ENCODE data around the gene SSBP3.

The SSBP3 gene

DNA sequence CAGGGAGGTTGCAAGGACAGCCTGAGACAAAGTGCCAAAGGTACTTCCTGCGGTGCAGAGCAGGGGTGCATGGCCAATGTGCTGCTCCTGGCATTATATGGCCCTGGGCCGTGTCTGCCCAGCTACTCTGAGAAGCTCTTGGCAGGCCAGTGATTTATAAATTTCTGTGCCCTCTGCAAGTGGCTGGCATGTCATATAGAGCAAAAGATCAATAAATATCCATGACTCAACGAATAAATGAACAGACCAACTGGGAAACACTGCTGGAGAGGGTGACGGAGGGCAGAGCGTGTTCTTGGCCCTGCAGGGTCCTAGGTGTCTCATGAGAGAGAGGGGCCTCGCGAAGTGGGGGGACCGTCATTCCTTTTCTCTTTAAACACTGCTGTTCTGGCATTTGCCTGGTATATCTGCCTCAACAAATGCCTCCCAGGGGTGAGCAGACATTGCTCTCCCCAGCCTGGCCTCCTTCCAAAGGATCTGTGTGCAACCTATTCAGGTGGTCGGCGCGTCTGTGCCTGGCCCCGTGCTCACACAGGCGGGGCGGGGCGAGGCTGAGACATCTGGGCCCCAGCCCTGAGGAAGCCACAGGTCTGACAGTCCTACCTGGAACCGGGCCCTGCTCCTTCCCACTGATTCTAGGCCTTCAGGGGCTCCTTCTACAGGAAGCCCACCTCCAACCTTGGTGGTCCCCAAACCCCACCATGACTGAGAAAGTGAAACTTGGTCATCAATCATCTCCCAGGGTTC lies 123.9 kb downstream of the SSBP3 start:
- DNase-seq = no peak

DNA sequence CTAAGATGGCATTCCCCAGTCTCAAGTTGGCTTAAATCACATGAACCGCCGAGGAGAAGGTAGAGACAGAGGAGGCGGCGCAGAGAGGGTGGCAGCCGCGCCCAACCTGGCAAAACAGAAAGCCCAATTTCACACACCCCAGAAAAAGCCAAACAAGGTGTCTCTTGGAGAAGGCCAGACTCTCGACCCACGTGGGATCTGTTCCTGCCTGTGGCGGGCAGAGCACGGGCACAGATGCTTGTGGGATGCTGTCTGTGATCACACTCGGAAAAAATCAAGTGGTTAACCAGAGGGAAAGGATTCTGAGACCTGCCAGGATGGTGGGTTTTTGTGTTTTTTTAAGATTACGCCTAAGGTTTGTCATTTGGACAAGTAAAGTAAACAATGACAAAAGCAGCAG lies 125.5 kb downstream of the SSBP3 start:
- DNase-seq = peak in 1 of 2 donors; percentile 15

DNA sequence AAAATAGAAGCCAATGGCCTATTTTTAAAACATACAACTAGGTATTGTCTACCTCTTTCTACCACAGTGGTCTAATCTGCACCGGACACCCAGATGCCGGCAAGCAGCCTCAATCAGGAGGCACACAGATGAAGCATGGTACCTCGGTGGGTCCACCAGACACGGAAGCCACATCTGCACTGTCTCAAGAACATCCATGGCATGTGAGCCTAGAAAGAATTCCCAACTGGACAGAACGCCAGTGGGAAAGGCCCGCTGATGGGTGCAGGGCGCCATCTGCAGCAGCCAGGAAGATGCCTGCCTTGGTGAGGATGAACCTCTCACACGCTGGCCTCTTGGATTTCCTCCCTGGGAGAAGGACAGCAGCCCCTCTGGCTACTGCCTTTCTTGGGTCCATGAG lies 126.7 kb downstream of the SSBP3 start:
- DNase-seq = no peak

GRCh38 chr1:54278941-54279422 lies 127.2 kb downstream of the SSBP3 start:
- no peak for DNase-seq

GRCh38 chr1:54277451-54278341 lies 128.5 kb downstream of the SSBP3 start:
- no peak for DNase-seq

- no peak for DNase-seq
These were observed 129.4 kb downstream of the SSBP3 start for GRCh38 chr1:54276617-54277450.

- peak in 1 of 2 donors; percentile 23 for DNase-seq
These were observed 130.8 kb downstream of the SSBP3 start for GRCh38 chr1:54275349-54275748.

- no peak for DNase-seq
These were observed 131.3 kb downstream of the SSBP3 start for GRCh38 chr1:54274881-54275280.

GRCh38 chr1:54274448-54274847 lies 131.7 kb downstream of the SSBP3 start:
- peak in 1 of 2 donors; percentile 19 for DNase-seq

DNA sequence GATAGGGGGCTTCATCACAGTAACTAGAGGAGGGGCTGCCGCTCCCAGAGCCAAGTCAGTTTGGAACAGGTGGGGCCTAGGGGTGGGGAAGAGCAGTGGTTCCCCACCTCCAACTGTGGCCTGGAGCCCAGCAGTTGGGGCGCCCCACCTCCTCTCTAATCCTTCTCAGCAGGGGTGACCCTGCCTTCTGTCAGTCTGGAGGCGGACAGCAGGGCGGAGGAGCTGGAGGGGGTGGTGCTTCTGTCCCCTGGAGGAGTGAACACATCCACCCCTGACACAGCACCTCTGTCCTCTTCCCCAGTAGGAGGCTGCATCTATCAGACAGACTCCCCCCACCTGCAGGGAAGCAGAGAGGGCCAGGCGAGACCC lies 132.4 kb downstream of the SSBP3 start:
- no peak for DNase-seq

- DNase-seq = peak; percentile 58 to 81
These were observed 133.0 kb downstream of the SSBP3 start for GRCh38 chr1:54273092-54273794.

GRCh38 chr1:54272772-54273091 lies 133.5 kb downstream of the SSBP3 start:
- no peak for DNase-seq

DNA sequence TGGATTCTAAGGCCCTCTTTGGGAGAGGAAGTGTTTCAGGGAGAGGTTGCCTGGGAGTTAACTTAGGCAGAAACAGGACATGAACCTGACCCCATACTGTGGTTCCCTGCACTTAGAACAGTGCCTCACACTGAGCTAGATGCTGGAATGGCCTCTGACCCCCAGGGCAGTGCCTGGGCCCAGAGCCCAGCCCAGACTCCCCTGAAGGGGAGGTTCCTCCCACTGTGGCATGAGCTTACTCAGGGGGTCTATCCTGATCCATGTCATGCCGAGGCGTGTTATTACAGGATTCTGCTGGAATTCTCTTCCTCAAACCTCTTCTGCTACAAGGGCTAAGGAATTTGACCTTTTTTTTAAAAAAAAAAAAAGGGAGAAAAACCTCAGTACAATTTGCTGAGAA lies 134.1 kb downstream of the SSBP3 start:
- DNase-seq = no peak

- no peak for DNase-seq
These were observed 134.9 kb downstream of the SSBP3 start for GRCh38 chr1:54271341-54271740.

- no peak for DNase-seq
These were observed 135.7 kb downstream of the SSBP3 start for GRCh38 chr1:54270543-54270942.

DNA sequence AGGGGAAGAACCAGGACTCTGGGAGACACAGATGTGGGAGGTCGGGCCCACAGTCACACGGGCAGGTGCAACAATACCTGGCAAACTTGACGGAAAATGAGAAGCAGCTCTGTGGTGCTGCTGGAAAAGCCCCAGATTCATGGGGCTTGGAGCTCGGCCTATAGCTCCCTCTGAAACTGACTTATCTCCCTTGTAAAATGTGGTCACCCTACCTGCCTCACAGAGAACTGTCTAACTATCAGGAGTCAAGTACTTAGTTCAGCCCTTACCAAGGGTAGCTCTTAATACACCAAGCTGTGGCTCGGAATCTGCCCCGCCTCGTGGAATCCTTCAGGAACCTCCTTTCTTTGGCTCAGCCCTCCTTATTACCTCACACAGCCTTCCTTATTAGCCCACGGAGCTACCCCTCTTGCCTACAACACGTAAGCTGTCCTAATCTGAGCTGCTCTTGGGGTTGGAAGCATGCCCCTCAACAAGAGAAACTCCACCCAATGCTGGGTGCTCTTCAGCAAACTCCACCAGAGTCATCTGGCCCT lies 137.4 kb downstream of the SSBP3 start:
- DNase-seq = no peak

- no peak for DNase-seq
These were observed 138.1 kb downstream of the SSBP3 start for GRCh38 chr1:54267815-54268761.

DNA sequence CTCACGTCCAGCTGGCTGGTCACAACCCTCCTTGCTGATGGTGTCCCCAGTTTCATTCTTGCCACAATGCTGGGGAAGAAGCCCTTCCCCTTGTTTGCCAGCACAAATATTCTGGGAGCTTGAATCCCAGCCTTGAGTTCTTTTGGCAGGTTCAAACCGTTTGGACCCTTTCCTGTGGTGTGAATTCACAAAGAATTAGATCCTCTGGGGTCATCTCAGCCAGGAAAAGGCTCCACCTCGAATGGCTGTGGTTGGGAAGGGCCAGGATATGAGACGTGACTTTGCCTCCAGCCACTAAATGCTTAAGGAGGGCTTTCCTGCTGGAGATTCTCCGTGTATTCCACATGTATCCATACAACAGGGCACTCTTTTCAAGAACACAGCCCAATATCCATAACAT lies 139.3 kb downstream of the SSBP3 start:
- DNase-seq = no peak

GRCh38 chr1:54266195-54266594 lies 140.0 kb downstream of the SSBP3 start:
- no peak for DNase-seq

GRCh38 chr1:54265659-54266058 lies 140.5 kb downstream of the SSBP3 start:
- DNase-seq = no peak

DNA sequence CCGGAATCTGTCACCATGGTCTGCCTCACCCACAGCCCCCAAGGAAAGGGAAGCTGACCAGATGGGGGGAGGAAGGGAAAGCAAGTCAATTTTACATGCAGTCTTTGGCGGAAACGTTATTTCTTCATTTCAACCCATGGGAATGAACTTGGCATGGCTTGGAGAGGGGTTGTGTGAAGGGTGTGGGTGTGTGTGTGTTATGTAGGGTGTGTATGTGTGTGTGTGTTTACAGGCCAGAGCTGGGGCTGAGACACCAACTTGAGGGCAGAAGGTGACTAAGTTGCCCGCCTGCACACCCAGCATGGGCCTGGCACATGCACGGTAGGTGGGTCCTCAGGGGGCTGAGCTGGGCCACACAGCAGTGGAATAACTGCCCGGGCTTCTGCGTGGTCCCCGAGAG lies 141.1 kb downstream of the SSBP3 start:
- no peak for DNase-seq

Measured in hippocampal formation (tissue), 2 donors.